HS-5 (cell line): ENCODE data around the gene NUDT3.
A peak's percentile ranks its signal among the peaks of the same experiment; 100 is the strongest.
"Not testable (repeated sequence)": the region's sequence is repeated elsewhere in the genome, so short reads cannot be mapped to it uniquely, and the experiment has no call there.

Experiments
- DNase-seq: peaks from one replicate; pipeline ENCODE4 v3.0.0-alpha.2; 2012; ENCODE audit warnings: low read depth

The NUDT3 gene

DNA sequence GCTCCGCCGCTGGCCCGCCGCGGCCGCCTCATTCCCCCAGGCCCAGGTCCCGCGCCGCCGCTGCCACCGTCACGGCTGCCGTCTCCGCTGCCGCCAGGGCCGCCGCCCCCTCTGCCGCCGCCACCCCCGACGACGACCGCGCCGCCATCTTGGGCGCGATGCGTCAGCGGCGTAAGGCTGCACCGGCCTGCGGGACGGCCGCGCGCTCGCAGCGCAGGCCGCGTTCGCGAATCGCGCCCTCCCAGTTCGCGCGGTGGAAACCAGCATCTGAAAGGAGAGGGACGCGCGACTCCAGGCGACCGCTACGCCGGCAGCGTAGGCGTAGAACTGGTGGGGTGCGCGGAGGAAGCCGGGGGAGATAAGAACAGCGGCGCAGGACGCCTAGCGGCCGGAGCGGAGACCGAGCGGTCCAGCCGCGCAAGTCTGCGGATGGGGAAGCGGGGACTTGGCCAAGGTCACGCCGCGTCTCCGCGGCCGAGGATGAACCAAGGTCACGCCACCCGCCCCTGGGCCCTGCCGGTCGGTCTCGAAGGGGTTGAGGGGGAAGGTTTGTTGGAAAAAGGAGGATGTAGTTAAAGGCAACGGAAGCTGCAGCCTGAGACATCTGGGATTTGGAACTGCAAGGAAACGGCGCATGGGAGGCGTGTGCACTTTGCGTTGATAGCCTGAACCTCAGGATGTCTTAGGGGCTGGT is at the start of gene NUDT3:
TSS of gene NUDT3 (minus strand) at position 173 of the 694 bp plus-strand sequence. CDS start 307 bp downstream, outside the sequence.
- peak; percentile 81 for DNase-seq

DNA sequence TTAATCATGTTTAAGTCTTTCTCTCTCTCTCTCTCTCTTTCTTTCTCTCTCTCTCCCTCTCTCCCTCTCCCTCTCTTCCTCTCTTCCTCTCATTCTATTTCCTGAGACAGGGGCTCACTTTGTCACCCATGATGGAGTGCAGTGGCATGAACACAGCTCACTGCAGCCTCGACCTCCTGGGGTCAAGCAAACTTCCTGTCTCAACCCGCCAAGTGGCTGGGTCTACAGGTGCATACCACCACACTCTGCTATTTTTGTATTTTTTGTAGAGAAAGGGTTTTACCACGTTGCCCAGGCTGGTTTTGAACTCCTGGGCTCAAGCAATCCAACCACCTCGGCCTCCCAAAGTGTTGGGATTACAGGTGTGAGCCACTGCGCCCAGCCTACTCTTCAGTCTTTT is 49.1 kb upstream of the NUDT3 start:
- DNase-seq: no peak

DNA sequence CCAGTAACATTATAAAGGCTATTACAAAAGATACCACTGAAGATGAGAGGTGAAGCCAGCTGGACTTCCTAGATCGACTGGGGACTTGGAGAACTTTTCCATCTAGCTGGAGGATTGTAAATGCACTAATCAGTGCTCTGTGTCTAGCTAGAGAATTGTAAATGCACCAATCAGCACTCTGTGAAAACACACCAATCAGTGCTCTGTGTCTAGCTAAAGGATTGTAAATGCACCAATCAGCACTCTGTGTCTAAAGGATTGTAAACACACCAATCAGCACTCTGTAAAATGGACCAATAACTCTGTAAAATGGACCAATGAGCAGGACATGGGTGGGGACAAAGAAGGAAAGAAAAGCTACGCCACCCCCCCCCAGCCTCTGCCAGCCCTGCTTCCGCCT is 47.0 kb upstream of the NUDT3 start:
- DNase-seq: no peak

DNA sequence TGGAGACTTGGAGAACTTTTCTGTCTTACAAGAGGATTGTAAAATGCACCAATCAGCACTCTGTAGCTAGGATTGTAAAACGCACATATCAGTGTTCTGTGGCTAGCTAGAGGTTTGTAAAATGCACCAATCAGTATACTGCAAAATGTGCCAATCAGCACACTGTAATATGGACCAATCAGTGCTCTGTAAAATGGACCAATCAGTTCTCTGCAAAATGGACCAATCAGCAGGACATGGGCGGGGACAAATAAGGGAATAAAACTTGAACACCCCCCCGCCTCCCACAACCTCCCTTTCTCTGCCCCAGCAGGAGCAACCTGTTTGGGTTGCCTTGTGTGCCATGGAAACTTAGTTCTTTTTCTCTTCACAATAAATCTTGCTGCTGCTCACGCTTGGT is 46.2 kb upstream of the NUDT3 start:
- DNase-seq: no peak

DNA sequence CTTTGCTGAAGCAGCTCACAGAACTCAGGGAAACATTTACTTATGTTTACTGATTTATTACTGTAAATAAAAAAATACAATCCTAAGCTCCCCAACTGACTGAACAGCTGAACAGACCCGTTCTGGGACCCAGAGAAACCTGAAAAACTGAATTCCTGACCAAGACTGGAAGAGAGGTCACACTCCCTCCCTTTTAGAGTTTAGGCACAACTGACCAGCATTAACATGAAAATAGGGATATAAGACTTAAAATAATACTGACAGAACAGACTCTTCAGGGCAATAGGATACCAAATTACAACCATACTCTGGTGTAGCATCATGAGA is 45.1 kb upstream of the NUDT3 start:
- no peak for DNase-seq

DNA sequence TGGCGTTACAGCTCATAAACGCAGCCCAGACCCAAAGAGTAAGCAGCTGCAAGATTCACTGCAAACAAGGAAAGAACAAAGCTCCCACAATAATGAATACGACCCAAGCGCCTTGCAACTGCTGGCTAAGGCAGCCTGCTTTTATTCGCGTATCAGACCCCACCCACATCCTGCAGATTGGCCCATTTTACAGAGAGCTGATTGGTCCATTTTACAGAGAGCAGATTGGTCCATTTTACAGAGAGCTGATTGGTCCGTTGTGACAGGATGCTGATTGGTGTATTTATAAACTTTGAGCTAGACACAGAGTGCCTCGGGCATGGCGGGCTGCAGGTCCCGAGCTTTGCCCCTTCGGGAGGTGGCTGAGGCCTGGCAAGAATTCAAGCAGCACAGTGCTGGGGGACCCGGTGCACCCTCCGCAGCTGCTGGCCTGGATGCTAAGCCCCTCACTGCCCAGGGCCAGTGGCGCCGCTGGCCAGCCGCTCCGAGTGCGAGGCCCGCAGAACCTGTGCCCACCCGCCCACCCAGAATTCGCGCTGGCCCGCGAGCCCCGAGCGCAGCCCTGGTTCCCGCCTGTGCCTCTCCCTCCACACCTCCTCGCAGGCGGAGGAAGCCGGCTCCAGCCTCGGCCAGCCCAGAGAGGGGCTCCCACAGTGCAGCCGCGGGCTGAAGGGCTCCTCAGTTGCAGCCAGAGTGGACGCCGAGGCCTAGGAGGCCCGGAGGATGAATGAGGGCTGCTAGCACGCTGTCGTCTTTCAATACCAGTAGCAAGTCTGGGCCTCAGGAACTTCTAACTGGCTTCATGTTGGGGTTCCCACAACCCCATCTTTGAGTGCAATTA is 44.6 kb upstream of the NUDT3 start:
- no peak for DNase-seq

DNA sequence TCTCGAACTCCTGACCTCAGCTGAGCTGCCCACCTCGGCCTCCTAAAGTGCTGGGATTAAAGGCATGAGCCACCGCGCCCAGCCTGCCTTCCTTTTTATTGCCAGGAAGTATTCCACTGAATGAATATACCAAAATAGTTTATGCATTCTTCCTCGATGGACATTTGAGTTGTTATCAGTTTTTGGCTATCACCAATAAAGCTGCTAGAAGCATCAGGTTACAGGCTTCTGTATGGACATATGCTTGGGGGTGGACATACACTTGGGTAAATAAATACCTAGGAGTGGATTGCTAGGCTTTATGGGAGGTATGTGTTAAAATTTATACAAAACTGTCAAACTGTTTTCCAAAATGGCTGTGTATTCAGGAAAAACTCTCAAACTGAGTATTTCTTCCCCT is 43.4 kb upstream of the NUDT3 start:
- DNase-seq: no peak

DNA sequence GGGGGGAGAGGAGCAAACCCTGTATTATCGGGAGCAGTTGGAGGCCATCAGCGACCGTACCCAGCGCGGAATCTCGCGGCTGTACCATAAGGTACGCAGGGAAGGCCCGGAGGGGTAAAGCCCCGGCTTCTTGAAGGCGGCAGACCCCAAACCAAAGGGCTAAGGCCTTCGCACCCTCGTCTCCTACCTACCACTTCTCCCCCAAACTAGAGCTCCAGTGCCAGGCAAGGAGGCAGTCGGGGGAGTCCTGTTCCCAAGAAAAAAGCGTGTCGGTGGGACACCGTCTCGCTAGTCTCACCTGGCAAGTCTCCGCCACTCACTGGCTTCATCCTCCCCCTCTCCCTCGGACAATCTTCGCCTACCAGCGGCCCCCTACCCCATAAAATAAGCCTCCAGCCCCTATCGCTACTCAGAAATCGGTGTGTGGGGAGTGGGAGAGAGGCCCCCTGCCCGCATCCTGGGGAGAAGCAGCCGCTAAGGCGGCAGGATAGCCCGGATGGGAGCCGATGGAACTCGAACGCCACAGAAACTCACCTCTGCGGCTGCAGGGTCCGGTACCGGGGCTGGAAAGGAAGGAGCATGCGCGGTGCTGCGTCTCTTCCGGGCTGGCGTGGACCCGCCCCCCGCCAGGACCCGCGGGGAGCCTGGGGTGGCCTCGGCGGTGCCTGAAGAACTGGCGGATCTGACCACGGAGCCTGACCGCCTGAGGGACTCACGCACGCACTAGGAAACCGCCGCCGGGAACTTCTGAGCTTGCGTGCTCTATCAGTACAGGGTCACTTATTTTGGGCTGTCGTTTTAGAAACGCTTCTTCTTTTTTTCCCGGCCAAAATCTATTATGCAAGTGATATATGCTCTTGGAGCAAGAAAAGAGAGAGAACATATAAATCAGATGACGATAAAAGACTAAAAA is 33.3 kb upstream of the NUDT3 start, which contains the start of gene RPS10:
TSS of gene RPS10 (minus strand) at position 572 of the 913 bp plus-strand sequence. CDS start 848 bp downstream, outside the sequence.
- DNase-seq: peak; percentile 67

DNA sequence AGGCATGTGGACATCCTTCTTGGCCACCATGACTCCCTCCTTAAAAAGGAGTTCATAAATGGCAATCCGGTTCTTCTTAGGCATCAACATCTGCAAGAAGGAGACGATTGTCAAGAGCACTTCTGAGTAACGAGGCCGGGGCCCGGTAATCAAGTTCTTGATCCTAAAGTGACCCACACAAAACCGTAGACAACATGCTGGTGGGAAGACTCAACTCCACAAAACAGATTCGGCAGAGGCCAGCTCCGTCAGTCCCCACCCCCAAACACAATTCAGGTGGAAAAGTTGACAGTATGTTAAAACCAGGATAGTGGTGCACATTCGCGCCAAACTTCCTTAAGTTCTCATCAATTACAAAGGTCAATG is 32.6 kb upstream of the NUDT3 start:
- no peak for DNase-seq

DNA sequence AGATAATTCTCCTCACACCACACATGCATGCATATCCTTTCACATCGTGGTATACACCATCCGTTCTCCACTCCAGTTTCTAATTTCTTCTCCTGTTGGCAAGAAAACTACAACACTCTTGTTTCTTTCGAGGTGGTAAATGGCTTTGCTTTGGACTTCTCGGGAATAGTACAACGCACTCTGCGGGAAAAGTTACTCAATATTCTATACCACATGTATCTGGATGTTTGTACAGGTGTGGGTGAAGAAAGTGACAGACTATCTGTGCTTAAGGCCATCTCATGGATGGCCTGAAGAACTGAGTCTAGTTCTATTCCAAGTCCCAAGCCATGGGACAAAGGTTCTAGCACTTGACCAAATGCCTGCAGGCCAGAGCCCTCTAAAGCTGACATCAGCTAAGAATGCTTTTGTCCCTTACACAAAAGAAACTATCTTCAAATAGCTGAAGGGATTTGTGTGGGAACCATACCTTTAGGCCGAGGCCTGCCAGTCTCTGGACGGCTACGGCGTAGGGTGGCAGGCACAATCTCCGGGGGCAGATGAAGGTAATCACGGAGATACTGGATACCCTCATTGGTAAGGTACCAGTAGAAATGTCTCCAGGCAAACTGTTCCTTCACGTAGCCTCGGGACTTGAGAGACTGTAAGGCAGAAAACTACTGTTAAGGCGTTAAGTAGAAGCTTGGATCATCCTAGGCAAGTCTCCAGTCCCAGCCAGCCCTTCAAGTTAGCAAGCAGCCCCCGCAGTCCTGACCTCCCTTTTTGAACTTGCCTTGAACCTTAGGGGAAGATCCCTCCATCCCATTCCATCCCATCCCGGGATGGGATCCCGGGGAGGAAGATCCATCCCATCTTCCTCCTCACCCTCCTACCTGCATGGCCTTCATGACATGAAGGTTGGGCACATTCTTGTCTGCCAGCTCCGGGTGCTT is 32.0 kb upstream of the NUDT3 start:
- no peak for DNase-seq

DNA sequence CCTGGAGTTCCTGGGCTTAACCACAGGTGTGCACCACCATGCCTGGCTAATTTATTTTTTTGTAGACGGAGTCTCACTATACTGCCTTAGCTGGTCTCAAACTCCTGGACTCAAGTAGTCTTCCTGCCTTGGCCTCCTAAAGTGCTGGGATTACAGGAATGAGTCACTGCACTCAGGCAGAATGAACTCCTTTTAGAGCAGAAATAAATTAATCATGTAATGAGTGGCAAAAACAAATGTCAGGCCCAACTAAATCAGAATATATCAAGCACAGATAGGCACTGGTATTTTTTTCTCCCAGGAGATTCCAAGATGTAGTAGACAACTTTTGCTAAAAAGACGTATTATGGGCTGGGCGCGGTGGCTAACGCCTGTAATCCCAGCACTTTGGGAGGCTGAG is 30.8 kb upstream of the NUDT3 start:
- DNase-seq: no peak

DNA sequence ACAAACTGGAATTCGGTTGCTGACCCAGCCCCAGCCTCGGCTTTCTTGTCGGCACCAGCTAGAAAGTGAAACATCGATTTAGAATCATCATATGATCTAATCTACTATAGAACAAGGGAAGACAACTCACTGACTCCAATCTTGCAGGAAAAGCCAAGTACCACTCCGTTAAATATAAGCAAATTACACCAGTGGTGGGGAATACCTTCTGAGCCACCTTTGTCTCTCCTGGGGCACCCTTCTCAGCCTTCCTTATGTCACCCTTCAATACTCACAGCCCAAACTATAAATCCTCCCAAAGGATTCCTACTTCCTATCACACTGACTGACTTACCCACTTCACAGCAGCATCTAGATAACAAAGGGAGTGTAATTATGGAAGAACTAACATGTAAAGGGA is 25.9 kb upstream of the NUDT3 start:
- no peak for DNase-seq

DNA sequence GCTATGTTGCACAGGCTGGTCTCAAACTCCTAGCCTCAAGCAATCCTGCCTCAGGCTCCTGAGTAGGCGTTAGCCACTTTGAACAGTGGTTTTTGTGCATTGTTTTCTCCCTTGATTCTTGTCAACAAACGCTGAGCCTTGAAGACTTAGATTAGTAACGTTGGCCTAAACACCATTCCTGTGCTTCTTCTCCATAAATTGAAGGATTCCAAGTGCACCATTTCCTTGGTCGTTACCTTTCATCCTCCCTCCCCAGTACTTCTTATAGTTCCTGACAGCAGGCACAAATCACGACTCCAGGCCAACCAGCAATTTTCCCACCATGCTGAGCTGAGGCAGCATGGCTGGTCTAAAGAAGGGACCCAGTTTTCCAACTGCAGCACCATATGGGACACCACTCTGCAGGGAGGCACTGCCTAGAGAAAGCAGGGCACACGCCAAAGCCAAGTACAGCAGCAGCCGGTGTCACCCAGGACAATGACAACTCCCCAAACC is 24.5 kb upstream of the NUDT3 start:
- no peak for DNase-seq

DNA sequence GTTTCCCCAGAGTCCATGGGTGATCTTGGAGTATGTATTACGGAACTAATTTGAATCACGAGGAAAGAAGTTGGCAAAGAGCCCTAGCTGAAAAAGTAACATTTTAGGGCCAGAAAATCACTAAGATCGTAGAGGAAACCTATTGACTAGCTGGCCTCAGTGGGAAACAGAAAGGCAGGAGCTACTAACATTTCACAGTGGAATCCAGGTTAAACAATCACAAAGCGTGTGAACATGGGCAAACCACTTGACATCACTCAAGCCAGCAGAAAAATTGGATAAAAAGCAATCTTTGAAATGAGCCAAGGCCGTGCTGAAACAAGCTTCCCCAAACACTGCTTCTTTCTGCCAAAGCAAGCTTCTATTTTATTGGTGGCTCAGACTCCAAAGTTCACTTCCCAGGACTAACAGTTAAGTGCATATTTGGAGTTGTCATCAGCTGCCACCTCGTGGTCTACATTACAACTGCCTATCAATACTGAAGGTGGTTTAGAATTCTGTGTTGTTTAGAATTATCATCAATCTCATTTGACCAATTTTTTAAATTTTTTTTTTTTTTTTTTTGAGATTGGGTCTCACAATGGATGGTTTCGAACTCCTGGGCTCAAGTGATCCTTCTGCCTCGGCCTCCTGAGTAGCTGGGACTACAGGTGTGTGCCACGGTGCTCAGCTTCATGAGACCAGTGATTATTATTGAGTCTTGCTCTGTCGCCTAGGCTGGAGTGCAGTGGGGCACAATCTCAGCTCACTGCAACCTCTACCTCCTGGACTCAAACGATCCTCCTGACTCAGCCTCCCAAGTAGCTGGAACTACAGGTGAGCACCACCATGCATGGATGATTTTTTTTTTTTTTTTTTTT is 22.8 kb upstream of the NUDT3 start:
- DNase-seq: no peak

DNA sequence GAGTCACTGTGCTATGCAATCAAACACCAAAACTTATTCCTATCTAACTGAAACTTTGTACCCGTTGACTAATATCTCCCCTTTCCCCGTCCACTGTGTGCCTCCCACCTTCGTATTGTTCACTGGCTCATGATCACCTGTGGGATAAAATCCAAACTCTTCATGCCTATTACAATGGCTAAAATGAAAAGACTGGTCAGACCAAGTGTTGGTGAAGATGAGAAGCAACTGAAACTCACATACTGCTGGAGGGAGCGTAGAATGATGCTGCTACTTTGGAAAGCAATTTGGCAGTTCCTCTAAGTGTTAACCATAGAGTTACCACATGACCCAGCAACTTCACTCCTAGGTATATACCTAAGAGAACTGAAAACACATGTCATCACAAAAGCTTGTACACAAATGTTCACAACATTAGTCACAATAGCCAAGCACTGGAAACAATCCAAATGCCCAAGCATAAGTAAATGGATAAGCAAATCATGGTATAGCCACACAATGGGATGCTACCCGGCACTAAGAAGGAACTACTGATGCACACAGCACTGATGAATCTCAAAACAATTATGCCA is 20.3 kb upstream of the NUDT3 start:
- no peak for DNase-seq

DNA sequence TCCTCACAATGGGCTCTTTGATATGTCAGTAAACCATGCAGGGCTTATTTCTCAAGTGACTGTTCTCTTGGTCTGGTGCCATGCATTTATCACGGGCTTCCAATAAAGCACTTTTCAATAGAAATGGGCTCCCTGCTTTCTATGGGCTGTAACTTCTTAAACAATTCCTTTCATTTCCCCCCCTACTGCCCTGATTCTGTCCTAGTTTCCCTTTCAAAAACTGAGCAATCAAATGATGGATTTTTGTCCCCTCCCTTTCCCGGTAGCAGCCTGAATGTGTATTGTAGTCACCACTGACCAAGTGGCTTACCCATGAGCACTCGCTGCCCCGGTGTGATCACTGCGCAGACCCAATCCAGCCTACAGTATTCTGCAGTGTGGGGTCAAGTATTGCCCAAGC is 19.5 kb upstream of the NUDT3 start:
- no peak for DNase-seq

DNA sequence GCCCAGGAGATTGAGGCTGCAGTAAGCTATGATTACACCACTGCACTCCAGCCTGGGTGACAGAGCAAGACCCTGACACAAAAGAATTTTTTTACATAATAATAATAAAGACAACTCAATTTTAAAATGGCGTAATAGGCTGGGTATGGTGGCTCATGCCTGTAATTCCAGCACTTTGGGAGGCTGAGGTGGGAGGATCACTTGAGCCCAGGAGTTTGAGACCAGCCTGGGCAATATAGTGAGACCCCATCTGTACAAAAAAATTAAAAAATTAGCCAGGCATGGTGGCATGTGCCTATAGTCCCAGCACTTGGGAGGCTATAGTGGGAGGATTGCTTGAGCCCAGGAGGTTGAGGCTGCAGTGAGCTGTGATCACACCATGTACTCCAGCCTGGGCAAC is 15.4 kb upstream of the NUDT3 start:
- DNase-seq: not testable (repeated sequence)

DNA sequence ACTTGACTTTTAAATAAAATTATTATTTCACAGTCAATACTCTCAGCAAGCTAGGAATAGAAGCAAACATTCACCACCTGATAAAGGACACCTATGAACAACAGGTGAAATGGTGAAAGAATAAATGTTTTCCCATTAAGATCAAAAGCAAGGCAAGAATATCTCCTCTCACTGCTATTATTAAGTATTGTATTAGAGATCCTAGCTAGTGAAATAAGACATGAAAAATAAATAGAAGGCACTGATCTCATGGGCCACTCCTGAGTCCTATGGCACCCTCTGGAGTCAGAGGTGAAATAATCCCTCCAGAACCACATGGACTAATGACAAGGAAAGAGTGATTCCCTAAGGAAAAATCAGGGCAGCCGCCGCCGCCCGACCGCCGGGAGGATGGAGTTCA is 4.0 kb upstream of the NUDT3 start:
- DNase-seq: no peak

DNA sequence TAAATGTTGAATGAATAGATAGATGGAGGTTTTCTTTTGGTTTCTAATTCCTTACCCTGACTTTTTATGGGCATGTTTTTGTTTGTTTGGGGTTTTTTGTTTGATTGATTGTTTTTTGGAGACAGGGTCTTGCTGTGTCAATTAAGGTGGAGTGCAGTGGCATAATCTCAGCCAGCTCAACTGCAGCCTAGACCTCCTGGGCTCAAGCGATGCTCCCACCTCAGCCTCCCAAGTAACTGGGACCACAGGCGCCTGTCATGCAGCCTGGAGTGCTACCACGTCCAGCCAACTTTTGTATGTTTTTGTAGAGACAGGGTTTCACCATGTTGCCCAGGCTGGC is 1.5 kb upstream of the NUDT3 start:
- DNase-seq: no peak
